Mesenchymal stem cell (in vitro differentiated cells and primary cell): ENCODE results near the gene NPLOC4.

Experiments used
- DNase-seq: peaks from one replicate; pipeline ENCODE4 v3.0.0-alpha.2; 2013
- H2AFZ ChIP-seq: one replicate; pipeline ENCODE4 v1.6.1; 2013; ENCODE audit warnings: low read depth, mild to moderate bottlenecking, control low read depth, inconsistent platforms, low read length, moderate library complexity
- H2AK5ac ChIP-seq: 2 replicates; pipeline ENCODE4 v1.6.1; 2013; ENCODE audit warnings: low read length, moderate library complexity, mild to moderate bottlenecking, inconsistent platforms; ENCODE audit not compliant: severe bottlenecking
- H2BK120ac ChIP-seq: one replicate; pipeline ENCODE4 v1.6.1; 2013; ENCODE audit warnings: low read depth, mild to moderate bottlenecking, inconsistent platforms, low read length, moderate library complexity
- H2BK12ac ChIP-seq, 2 experiments: one replicate each; pipeline ENCODE4 v1.6.1; 2013; ENCODE audit warnings: inconsistent platforms in 2 of 2, low read length in 2 of 2, mild to moderate bottlenecking in 2 of 2, moderate library complexity in 2 of 2, control low read depth in 1 of 2
- H2BK15ac ChIP-seq: one replicate; pipeline ENCODE4 v1.6.1; 2013; ENCODE audit warnings: mild to moderate bottlenecking, low read depth, inconsistent platforms; ENCODE audit not compliant: poor library complexity, severe bottlenecking
- H2BK5ac ChIP-seq: 2 replicates; pipeline ENCODE4 v1.6.1; 2013; ENCODE audit warnings: low read depth, mild to moderate bottlenecking, low read length, control low read depth, inconsistent platforms; ENCODE audit not compliant: poor library complexity, severe bottlenecking
- H3K14ac ChIP-seq, 2 experiments: one replicate each; pipeline ENCODE4 v1.6.1; 2013; ENCODE audit warnings: inconsistent platforms in 2 of 2, low read length in 2 of 2, control low read depth in 1 of 2, mild to moderate bottlenecking in 1 of 2, moderate library complexity in 1 of 2
- H3K18ac ChIP-seq, 2 experiments: one replicate each; pipeline ENCODE4 v1.6.1; 2013; ENCODE audit warnings: inconsistent platforms in 2 of 2, low read length in 2 of 2, control low read depth in 1 of 2, low read depth in 1 of 2, mild to moderate bottlenecking in 1 of 2
- H3K23ac ChIP-seq, 2 experiments: one replicate each; pipeline ENCODE4 v1.6.1; 2013; ENCODE audit warnings: inconsistent platforms in 2 of 2, low read length in 2 of 2, mild to moderate bottlenecking in 2 of 2, moderate library complexity in 2 of 2, control low read depth in 1 of 2
- H3K27ac ChIP-seq: 2 replicates; pipeline ENCODE4 v1.5.1; 2013; ENCODE audit warnings: mild to moderate bottlenecking, moderate library complexity, low read length, control low read depth, inconsistent platforms; ENCODE audit not compliant: poor library complexity, severe bottlenecking
- H3K27me3 ChIP-seq, 2 experiments: 2 replicates each; pipeline versions ENCODE4 v1.6.1 to v1.7.0; 2013; ENCODE audit warnings: low read length in 2 of 2, mild to moderate bottlenecking in 2 of 2, moderate library complexity in 2 of 2, control low read depth in 1 of 2, inconsistent platforms in 1 of 2; ENCODE audit not compliant: control insufficient read depth in 1 of 2, insufficient read depth in 1 of 2
- H3K36me3 ChIP-seq, 2 experiments: 2 replicates each; pipeline versions ENCODE4 v1.6.1 to v1.7.0; 2013; ENCODE audit warnings: low read length in 2 of 2, control low read depth in 1 of 2, inconsistent platforms in 1 of 2, low read depth in 1 of 2, mild to moderate bottlenecking in 1 of 2; ENCODE audit not compliant: insufficient read depth in 2 of 2, control insufficient read depth in 1 of 2
- H3K4ac ChIP-seq, 2 experiments: one replicate each; pipeline ENCODE4 v1.6.1; 2013; ENCODE audit warnings: inconsistent platforms in 2 of 2, low read length in 2 of 2, mild to moderate bottlenecking in 2 of 2, moderate library complexity in 2 of 2, control low read depth in 1 of 2, low read depth in 1 of 2
- H3K4me1 ChIP-seq: 2 replicates; pipeline ENCODE4 v1.6.1; 2013; ENCODE audit warnings: low read depth, low read length, control low read depth; ENCODE audit not compliant: control insufficient read depth, insufficient read depth
- H3K4me2 ChIP-seq: 2 replicates; pipeline ENCODE4 v1.6.1; 2013; ENCODE audit warnings: low read length, mild to moderate bottlenecking, inconsistent platforms; ENCODE audit not compliant: poor library complexity, severe bottlenecking
- H3K4me3 ChIP-seq, 2 experiments: 2 replicates each; pipeline versions ENCODE4 v1.5.1 to v1.7.0; 2013; ENCODE audit warnings: low read length in 2 of 2, mild to moderate bottlenecking in 2 of 2, control low read depth in 1 of 2, low read depth in 1 of 2; ENCODE audit not compliant: insufficient read depth in 1 of 2
- H3K79me1 ChIP-seq: replicated peaks from 2 replicates; pipeline ENCODE4 v1.6.1; 2013; ENCODE audit warnings: mild to moderate bottlenecking, control low read depth, low read length, inconsistent platforms; ENCODE audit not compliant: poor library complexity, severe bottlenecking
- H3K9ac ChIP-seq: 2 replicates; pipeline ENCODE4 v1.7.0; 2013; ENCODE audit warnings: mild to moderate bottlenecking, low read length, moderate library complexity
- H3K9me3 ChIP-seq: 2 replicates; pipeline ENCODE4 v1.7.0; 2013; ENCODE audit warnings: mild to moderate bottlenecking, low read length; ENCODE audit not compliant: control insufficient read depth
- H4K8ac ChIP-seq: one replicate; pipeline ENCODE4 v1.6.1; 2013; ENCODE audit warnings: inconsistent platforms, mild to moderate bottlenecking, low read length, moderate library complexity
- H4K91ac ChIP-seq: one replicate; pipeline ENCODE4 v1.6.1; 2013; ENCODE audit warnings: mild to moderate bottlenecking, low read length, inconsistent platforms
- WGBS: methylation state at CpG from one replicate; pipeline ENCODE4 v1.1.7; 2013; ENCODE audit warnings: mixed read lengths; 5-methylcytosine and 5-hydroxymethylcytosine counted together

NPLOC4 gene

DNA sequence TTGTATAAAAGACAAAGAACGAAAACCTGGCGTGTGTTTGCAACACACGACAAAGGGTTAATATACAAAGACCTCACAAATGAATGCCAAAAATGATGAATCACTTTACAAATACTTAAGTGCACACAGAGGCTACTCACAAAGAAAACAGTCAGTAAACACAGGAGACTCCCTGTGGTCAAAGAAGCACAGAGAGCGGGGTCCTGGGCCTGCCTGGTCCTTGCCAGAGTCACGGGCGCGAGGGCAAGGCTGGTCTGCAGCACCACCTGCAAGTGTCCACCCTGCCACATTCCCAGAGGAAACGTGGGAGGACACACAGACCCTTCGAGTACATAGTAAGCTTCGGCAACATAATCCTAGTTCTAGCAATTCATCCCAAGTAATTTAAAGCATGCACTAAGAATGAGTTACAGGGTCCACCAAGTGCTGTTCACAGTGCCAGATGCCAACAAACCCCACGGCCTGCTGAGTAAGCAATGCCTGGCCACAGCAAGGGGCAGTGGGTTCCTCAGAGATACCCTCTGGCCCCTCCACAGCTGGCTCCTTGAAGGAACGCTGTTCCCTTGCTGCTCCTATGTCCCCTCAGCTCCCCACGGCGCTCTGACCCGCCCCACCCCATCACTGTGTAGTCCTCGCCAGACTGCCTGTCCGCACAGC is 60.2 kb downstream of the NPLOC4 start:
- Histone ChIP-seq H3K79me1 (peaks cover 18% of the 10 kb centered on the region), H2AFZ (no peak overlapping the region), H2BK15ac (peak overlapping the region; percentile 53), H3K4me2 (peak overlapping the region; percentile 35), H3K4me3 (peak overlapping the region in 1 of 2 experiments; percentile 70), H2BK120ac (peak overlapping the region; percentile 27), H3K9me3 (no peaks in the 10 kb centered on the region), H2BK5ac (peak overlapping the region; percentile 75), H3K14ac (peak overlapping the region in 1 of 2 experiments; percentile 14), H4K8ac (peak overlapping the region; percentile 79), H3K4me1 (peaks cover 56% of the 10 kb centered on the region), H3K27ac (peak overlapping the region; percentile 89), H2AK5ac (peak overlapping the region; percentile 76), H3K23ac (no peak overlapping the region), H3K18ac (peak overlapping the region; percentile 78 to 86), H4K91ac (peak overlapping the region; percentile 19), H3K27me3 (no peaks in the 10 kb centered on the region), H3K4ac (peak overlapping the region in 1 of 2 experiments; percentile 48), H3K9ac (peak overlapping the region; percentile 80), H2BK12ac (peak overlapping the region in 1 of 2 experiments; percentile 78), H3K36me3 (peaks cover 46 to 60% of the 10 kb centered on the region in 2 experiments)
- 27% methylated on average over 17 of the region's 17 CpGs for WGBS
- DNase-seq: peak; percentile 79

DNA sequence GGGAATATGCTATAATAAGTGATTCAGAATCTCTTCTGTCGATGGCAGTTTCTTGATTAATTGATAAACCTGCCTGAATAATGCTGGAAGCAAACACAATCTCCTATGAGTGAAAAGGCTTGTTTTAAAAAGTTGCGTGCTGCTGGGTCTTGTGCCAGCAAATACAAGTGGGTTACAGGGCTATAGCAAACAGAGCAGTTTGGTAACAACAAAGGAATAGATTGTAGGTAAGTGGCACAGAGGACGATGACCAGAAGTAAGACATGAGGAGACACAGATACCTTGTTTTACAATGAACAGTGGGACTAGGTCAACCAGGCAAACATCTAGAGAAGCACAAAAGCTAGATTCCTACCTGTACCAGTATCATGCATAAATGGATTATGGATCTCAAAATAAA is 61.1 kb downstream of the NPLOC4 start:
- 95% methylated on average over 2 of the region's 3 CpGs for WGBS

GRCh38 chr17:81574643-81574956 is 62.3 kb downstream of the NPLOC4 start:
- WGBS: 90% methylated on average over 8 of the region's 8 CpGs
- Histone ChIP-seq H3K79me1 (peaks cover 28% of the 10 kb centered on the region), H2BK120ac (no peak overlapping the region), H3K9me3 (no peaks in the 10 kb centered on the region), H2BK5ac (no peak overlapping the region), H4K91ac (no peak overlapping the region), H2AFZ (no peak overlapping the region), H4K8ac (no peak overlapping the region), H3K36me3 (peaks cover 54 to 77% of the 10 kb centered on the region in 2 experiments), H3K4me3 (no peak overlapping the region), H3K18ac (no peak overlapping the region), H3K4me2 (no peak overlapping the region), H2BK15ac (no peak overlapping the region), H3K27me3 (no peaks in the 10 kb centered on the region), H3K4me1 (peaks cover 43% of the 10 kb centered on the region), H2BK12ac (no peak overlapping the region), H3K9ac (no peak overlapping the region), H3K27ac (no peak overlapping the region), H3K14ac (no peak overlapping the region), H2AK5ac (peak overlapping the region; percentile 79), H3K4ac (peak overlapping the region in 1 of 2 experiments; percentile 35), H3K23ac (no peak overlapping the region)
- no peak for DNase-seq

More for the DNA sequence above, 61.1 kb downstream of the NPLOC4 start:
- Histone ChIP-seq H2AK5ac (no peak overlapping the region), H3K14ac (no peak overlapping the region), H3K9me3 (no peaks in the 10 kb centered on the region), H3K4me2 (no peak overlapping the region), H2BK12ac (no peak overlapping the region), H2BK15ac (no peak overlapping the region), H2BK5ac (no peak overlapping the region), H3K36me3 (peaks cover 50 to 65% of the 10 kb centered on the region in 2 experiments), H3K79me1 (peaks cover 22% of the 10 kb centered on the region), H3K4ac (no peak overlapping the region), H2AFZ (no peak overlapping the region), H3K27ac (peak overlapping the region; percentile 88), H3K4me3 (peak overlapping the region in 1 of 2 experiments; percentile 70), H3K4me1 (peaks cover 52% of the 10 kb centered on the region), H3K27me3 (no peaks in the 10 kb centered on the region), H3K18ac (no peak overlapping the region), H3K9ac (peak overlapping the region; percentile 80), H3K23ac (no peak overlapping the region), H4K91ac (no peak overlapping the region), H2BK120ac (no peak overlapping the region), H4K8ac (no peak overlapping the region)
- DNase-seq: no peak

DNA sequence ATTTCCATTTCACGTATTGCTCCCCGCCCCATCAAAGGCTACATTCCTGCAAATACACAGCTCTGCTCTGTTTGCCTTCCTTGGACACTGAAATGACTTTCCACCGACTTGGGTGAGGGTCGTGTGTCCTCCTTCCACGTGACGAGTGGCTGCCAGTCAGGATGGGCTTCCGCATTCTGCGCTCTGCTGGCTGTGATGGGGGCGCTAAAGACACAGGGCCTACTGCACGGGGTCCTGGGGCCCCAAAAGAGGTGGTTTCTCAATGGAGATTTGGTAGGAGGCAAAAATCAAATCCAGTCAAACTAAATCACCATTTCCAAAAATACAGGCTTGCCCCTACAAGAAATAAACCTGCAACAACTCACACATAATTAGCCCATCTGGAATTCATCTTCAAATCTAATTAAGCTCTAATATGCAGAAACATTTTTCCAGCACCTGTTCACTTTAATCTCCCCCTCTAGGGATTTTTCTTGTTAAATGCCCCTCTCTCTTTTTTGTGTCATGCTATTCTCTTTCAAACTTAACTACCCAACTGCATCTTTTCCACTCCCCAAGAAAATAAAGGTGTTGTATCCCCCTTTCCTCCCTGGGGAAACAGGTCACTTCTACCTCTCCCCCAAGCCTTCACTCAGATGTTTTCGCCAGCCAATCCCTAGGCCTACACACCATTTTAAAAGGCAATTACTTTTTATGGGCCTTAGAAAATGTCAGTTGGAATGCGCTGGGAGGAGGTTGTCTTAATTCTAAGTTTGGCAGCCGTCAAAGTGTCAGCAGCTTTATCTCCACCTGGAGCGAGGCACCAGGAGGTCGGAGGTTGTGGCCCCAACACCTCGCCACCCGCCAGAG is 62.9 kb downstream of the NPLOC4 start:
- Histone ChIP-seq H3K27me3 (no peaks in the 10 kb centered on the region), H3K4me3 (no peak overlapping the region), H3K27ac (no peak overlapping the region)

More for the DNA sequence above, 62.9 kb downstream of the NPLOC4 start:
- peaks cover 33% of the 10 kb centered on the region for H3K79me1 ChIP-seq
- no peak overlapping the region for H2BK15ac ChIP-seq
- no peak overlapping the region for H3K14ac ChIP-seq
- H2AK5ac ChIP-seq: peak overlapping the region; percentile 79
- peak overlapping the region; percentile 1 for H2BK5ac ChIP-seq
- DNase-seq: no peak
- no peak overlapping the region for H2BK12ac ChIP-seq
- peaks cover 55 to 77% of the 10 kb centered on the region in 2 experiments for H3K36me3 ChIP-seq
- H3K9ac ChIP-seq: peak overlapping the region; percentile 6
- no peak overlapping the region for H2BK120ac ChIP-seq
- no peaks in the 10 kb centered on the region for H3K9me3 ChIP-seq
- peak overlapping the region; percentile 19 for H4K8ac ChIP-seq
- H3K18ac ChIP-seq: no peak overlapping the region
- no peak overlapping the region for H2AFZ ChIP-seq
- H3K4me2 ChIP-seq: no peak overlapping the region
- peak overlapping the region in 1 of 2 experiments; percentile 35 for H3K4ac ChIP-seq
- no peak overlapping the region for H4K91ac ChIP-seq
- H3K23ac ChIP-seq: no peak overlapping the region
- WGBS: 92% methylated on average over 16 of the region's 17 CpGs
- H3K4me1 ChIP-seq: peaks cover 42% of the 10 kb centered on the region
